ENCODE results near the gene OXCT2.

The OXCT2 gene

DNA sequence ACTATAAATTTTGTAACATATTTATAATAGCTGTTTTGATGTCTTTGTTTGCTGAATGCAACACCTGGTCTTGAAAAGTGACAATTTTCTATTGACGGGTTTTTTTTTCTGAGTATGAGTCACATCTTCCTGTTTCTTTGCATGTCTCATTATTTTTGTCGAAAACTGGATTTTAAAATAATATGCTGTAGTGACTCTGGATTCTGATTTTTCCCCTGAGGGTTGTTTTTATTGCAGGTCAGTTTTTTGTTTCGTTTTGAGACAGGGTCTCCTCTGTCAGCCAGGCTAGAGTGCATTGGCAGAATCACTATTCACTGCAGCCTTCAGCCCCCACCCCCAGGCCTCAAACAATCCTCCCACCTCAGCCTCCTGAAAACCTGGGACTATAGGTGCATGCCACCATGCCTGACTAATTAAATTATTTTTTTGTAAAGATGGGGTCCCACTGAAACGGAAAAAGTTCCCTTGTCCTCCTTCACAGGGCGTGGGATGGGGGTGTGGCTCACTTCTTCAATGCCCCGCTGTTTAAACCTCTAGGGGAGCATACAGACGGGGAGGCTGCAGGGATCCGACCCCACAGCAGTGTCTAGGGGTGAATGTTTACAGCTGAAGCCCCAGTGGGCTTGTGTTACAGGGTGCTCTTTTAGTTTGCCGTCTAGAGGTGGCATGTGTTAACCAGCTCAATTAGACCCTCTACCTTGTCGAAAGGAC, 43.8 kb downstream of the OXCT2 start:
- DNase-seq (ENCODE audit: low spot score) = peak; percentile 25
- no peak for TF ChIP-seq CTCF (IDR thresholded peaks at IDR 0.05; ENCODE audit: extremely low read depth, missing control alignments)

DNA sequence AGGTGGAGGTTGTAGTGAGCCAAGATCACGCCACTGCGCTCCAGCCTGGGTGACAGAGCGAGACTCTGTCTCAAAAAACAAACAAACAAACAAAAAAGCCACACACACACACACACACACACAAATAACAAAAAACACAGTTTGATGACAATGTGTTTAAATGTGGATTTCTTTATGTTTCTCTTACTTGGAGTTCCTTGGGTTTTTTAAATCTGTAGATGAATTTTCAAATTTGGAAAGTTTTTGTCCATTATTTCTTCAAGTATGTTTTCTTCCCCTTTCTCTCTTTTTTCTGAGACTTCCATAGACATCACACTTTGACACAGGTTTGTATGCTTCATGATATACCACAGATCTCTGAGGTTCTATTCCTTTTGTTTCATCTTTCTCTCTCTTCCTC, 44.5 kb downstream of the OXCT2 start:
- DNase-seq (ENCODE audit: low spot score) = no peak
- TF ChIP-seq CTCF (IDR thresholded peaks at IDR 0.05; ENCODE audit: extremely low read depth, missing control alignments) = no peak

- DNase-seq (ENCODE audit: low spot score) = no peak
- TF ChIP-seq CTCF (IDR thresholded peaks at IDR 0.05; ENCODE audit: extremely low read depth, missing control alignments) = no peak
These were observed 48.7 kb downstream of the OXCT2 start for GRCh38 chr1:39722495-39722894.

- no peak for TF ChIP-seq CTCF (IDR thresholded peaks at IDR 0.05; ENCODE audit: extremely low read depth, missing control alignments)
- no peak for DNase-seq (ENCODE audit: low spot score)
These were observed 49.5 kb downstream of the OXCT2 start for GRCh38 chr1:39721664-39722063.

- DNase-seq (ENCODE audit: low spot score) = peak; percentile 47
- TF ChIP-seq CTCF (IDR thresholded peaks at IDR 0.05; ENCODE audit: extremely low read depth, missing control alignments) = peak; percentile 33
These were observed 50.8 kb downstream of the OXCT2 start for GRCh38 chr1:39720094-39720999.

Measured in GM20000 (cell line).